HepG2 (cell line): ENCODE results near the gene TMEM141. TPM values are rescaled to one million over a fixed set of nuclear protein-coding genes. Genes with fewer than 3 reads are reported as not detected.

Experiments used
- AGO2 ChIP-seq: fragments of 200-400 bp; formaldehyde crosslinking; optimal IDR thresholded peaks from 2 replicates; pipeline ENCODE3; 2017; ENCODE audit warnings: mild to moderate bottlenecking, low read depth, low read length, moderate library complexity
- CERS6 ChIP-seq: sonication (generic); formaldehyde crosslinking; IDR thresholded peaks from 2 replicates; pipeline ENCODE4 v1.5.0; 2020; ENCODE audit warnings: missing genetic modification reagents
- DDIT3 ChIP-seq: sonication (generic); formaldehyde crosslinking; IDR thresholded peaks from 2 replicates; pipeline ENCODE4 v1.4.0; 2020; ENCODE audit warnings: mild to moderate bottlenecking, missing genetic modification reagents
- GABPB1 ChIP-seq: IDR thresholded peaks from 2 replicates; pipeline ENCODE4 v1.6.1; 2016; ENCODE audit warnings: mild to moderate bottlenecking, missing genetic modification reagents, moderate library complexity, missing compliant biosample characterization
- GLI4 ChIP-seq: sonication (generic); formaldehyde crosslinking; IDR thresholded peaks from 2 replicates; pipeline ENCODE4 v1.5.1; 2020; ENCODE audit warnings: missing genetic modification reagents, mild to moderate bottlenecking, moderate library complexity, borderline replicate concordance
- MEIS1 ChIP-seq: sonication (generic); formaldehyde crosslinking; IDR thresholded peaks from 2 replicates; pipeline ENCODE4 v1.9.0; 2021; ENCODE audit warnings: mild to moderate bottlenecking, missing genetic modification reagents, moderate library complexity, borderline replicate concordance
- MTERF4 ChIP-seq: sonication (generic); formaldehyde crosslinking; IDR thresholded peaks from 2 replicates; pipeline ENCODE4 v1.8.0; 2023; ENCODE audit warnings: mild to moderate bottlenecking, missing genetic modification reagents
- RAD21 ChIP-seq: fragments of 450-650 bp; formaldehyde crosslinking; IDR thresholded peaks from 2 replicates; pipeline ENCODE4 v1.5.0; 2020; ENCODE audit warnings: mild to moderate bottlenecking
- RBM22 ChIP-seq: fragments of 200-400 bp; formaldehyde crosslinking; optimal IDR thresholded peaks from 2 replicates; pipeline ENCODE3; 2017; ENCODE audit warnings: mild to moderate bottlenecking, low read length, moderate library complexity
- SAP130 ChIP-seq: IDR thresholded peaks from 2 replicates; pipeline ENCODE4 v1.6.1; 2016; ENCODE audit warnings: low read depth
- SSRP1 ChIP-seq: IDR thresholded peaks from 2 replicates; pipeline ENCODE4 v1.6.1; 2016; ENCODE audit warnings: control low read depth
- ZBTB37 ChIP-seq: sonication (generic); formaldehyde crosslinking; IDR thresholded peaks from 2 replicates; pipeline ENCODE4 v1.4.0; 2020; ENCODE audit warnings: mild to moderate bottlenecking, missing genetic modification reagents
- ZNF205 ChIP-seq: IDR thresholded peaks from 2 replicates; pipeline ENCODE4 v1.6.1; 2018; ENCODE audit warnings: missing biosample characterization, missing genetic modification reagents
- ZNF556 ChIP-seq: sonication (generic); formaldehyde crosslinking; IDR thresholded peaks from 2 replicates; pipeline ENCODE4 v1.4.0; 2020; ENCODE audit warnings: mild to moderate bottlenecking, missing genetic modification reagents, borderline replicate concordance
- polyA plus RNA-seq, 8 experiments: library from polyadenylated mRNA; depleted of rRNA in 3 of 8; stranded (reverse) in 7 of 8; unstranded in 1 of 8; fragments of >200 nt; fragmentation: Illumina TruSeq in 4 of 8; extraction: Trizol in 4 of 8; gene quantifications; 2 replicates each; pipeline versions ENCODE4 v1.2.1 to v1.2.3, GENCODE V29; 2011 to 2016; ENCODE audit warnings: low read depth in 4 of 8, missing spikeins in 1 of 8, mixed read lengths in 1 of 8; ENCODE audit not compliant: insufficient read depth in 1 of 8
- total RNA-seq, 5 experiments: library from RNA; depleted of rRNA; stranded (reverse); fragments of >200 nt; fragmentation: Illumina TruSeq; extraction: Trizol; gene quantifications; 2 replicates each; pipeline ENCODE4 v1.2.3, GENCODE V29; 2016; ENCODE audit warnings: low read depth in 1 of 5

The TMEM141 gene
- total and polyA plus RNA-seq, 2 of the 13 experiments (the other 11 are each of a cell fraction or from before 2014, with no cell fraction given), result 81.0 to 202 TPM

- TF ChIP-seq CERS6 (no peak), ZNF205 (CRISPR knock-in tag) (no peak), DDIT3 (no peak), RAD21 (CRISPR knock-in tag) (no peak), SSRP1 (CRISPR knock-in tag) (no peak), MTERF4 (CRISPR knock-in tag) (no peak), MEIS1 (CRISPR knock-in tag) (no peak), SAP130 (CRISPR knock-in tag) (no peak), AGO2 (peak; percentile 91), GABPB1 (no peak), ZBTB37 (CRISPR knock-in tag) (no peak), RBM22 (peak; percentile 48), GLI4 (CRISPR knock-in tag) (no peak), ZNF556 (CRISPR knock-in tag) (no peak)
Measured at GRCh38 chr9:136829981-136830885, 39.1 kb downstream of the TMEM141 start (continued).
